Sigmoid colon (tissue), 4 donors: ENCODE data around the gene TMPRSS9.

Experiments
- EP300 ChIP-seq, 4 donors: sonication (generic); formaldehyde crosslinking; IDR thresholded peaks; one replicate each; pipeline ENCODE4 v1.6.1; 2017; ENCODE audit warnings: antibody characterized with exemption in 4 of 4
- POLR2AphosphoS5 ChIP-seq, 4 donors: sonication (generic); formaldehyde crosslinking; IDR thresholded peaks; one replicate each; pipeline ENCODE4 v1.6.1; 2017; ENCODE audit warnings: antibody characterized with exemption in 4 of 4
- TF ChIP-seq, protein P1 (sequence below), 4 experiments: fragments of 450-650 bp in 3 of 4; fragments of 200-600 bp in 1 of 4; IDR thresholded peaks; one replicate each; pipeline ENCODE4 v1.5.1; 2016 to 2019; ENCODE audit warnings: antibody characterized with exemption in 4 of 4, mild to moderate bottlenecking in 3 of 4, moderate library complexity in 2 of 4

GRCh38 chr19:2327773-2328400 is 32.2 kb upstream of the TMPRSS9 start:
- TF ChIP-seq POLR2AphosphoS5 (IDR thresholded peaks at IDR 0.05) (no peak), EP300 (IDR thresholded peaks at IDR 0.05) (no peak)
- TF ChIP-seq, protein P1, sequence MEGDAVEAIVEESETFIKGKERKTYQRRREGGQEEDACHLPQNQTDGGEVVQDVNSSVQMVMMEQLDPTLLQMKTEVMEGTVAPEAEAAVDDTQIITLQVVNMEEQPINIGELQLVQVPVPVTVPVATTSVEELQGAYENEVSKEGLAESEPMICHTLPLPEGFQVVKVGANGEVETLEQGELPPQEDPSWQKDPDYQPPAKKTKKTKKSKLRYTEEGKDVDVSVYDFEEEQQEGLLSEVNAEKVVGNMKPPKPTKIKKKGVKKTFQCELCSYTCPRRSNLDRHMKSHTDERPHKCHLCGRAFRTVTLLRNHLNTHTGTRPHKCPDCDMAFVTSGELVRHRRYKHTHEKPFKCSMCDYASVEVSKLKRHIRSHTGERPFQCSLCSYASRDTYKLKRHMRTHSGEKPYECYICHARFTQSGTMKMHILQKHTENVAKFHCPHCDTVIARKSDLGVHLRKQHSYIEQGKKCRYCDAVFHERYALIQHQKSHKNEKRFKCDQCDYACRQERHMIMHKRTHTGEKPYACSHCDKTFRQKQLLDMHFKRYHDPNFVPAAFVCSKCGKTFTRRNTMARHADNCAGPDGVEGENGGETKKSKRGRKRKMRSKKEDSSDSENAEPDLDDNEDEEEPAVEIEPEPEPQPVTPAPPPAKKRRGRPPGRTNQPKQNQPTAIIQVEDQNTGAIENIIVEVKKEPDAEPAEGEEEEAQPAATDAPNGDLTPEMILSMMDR (IDR thresholded peaks at IDR 0.05) = no peak
